Measurements from ENCODE around the gene MGAT3. TPM values are rescaled to one million over a fixed set of nuclear protein-coding genes. Genes with fewer than 3 reads are reported as not detected.

The MGAT3 gene
- total and polyA plus RNA-seq, 2 of the 13 experiments (the other 11 are each of a cell fraction or from before 2014, with no cell fraction given), result 0.11 to 0.15 TPM

DNA sequence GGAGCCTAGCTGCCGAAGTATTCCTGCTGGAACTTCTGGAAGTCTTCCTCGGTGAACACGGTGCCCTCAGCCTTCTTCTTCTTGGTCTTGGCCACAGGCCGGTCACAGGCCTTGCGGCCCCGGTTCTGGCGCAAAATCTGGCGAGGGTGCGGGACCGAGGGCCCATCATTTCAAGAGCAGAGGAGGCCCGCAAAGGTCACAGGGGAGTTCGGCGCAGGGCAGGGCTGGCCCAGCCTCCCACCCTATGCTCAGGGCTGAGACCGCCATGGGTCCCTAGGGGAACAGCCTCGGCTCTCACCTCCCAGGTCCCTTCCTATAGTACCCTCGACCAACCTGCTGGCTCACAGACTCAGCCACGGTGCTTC lies 72.7 kb downstream of the MGAT3 start:
- CTCF ChIA-PET (ENCODE audit: low intra/inter-chr PET ratio, low total read pairs), result interaction anchor here (1.6 to 3.3 kb wide), 2 partner anchors 33 to 36 kb away, joined by 18 to 24 read pairs; no protein-coding TSS in a partner anchor
- ATAC-seq (no peak), FAIRE-seq (no peak), DNase-seq (ENCODE audit: low spot score) (no peak)
- in situ Hi-C loops (cut with HindIII; ENCODE audit: extremely low pct_ligation_motif_present, low pct_unique_long_range_greater_than_20kb), result no loop called here
- 83% methylated on average over 1 of the region's 17 CpGs for WGBS (ENCODE audit: low lambda C conversion rate)
- Histone ChIP-seq H3K27me3 (ENCODE audit: control insufficient read depth in 1 of 2, insufficient read depth in 2 of 2, low read length in 2 of 2) (no peaks in the 10 kb centered on the region; a peak in 1 of 5 replicates), H3K4me3 (replicated peaks in 1 of 3; ENCODE audit: insufficient read depth in 1 of 3, low read depth in 2 of 3, low read length in 3 of 3) (0 out of 6 replicates have a peak overlapping the region, but pooled peaks of 1 of the 3 experiments have one; percentile 9), H3K4me2 (ENCODE audit: low read depth, low read length) (peak overlapping the region; percentile 59), H3K9me3 (ENCODE audit: low read length) (no peaks in the 10 kb centered on the region), H3K4me1 (ENCODE audit: insufficient read depth, low read length) (peaks cover 83% of the 10 kb centered on the region), H2AFZ (ENCODE audit: low read length) (no peak overlapping the region), H3K9ac (ENCODE audit: insufficient read depth, low read depth, low read length) (no peak overlapping the region), H4K20me1 (ENCODE audit: insufficient read depth, low read length) (peaks cover 36% of the 10 kb centered on the region), H3K79me2 (ENCODE audit: insufficient read depth, low read length) (peaks cover 21% of the 10 kb centered on the region), H3K27ac (ENCODE audit: extremely low read length, insufficient read depth, low read length) (no peak overlapping the region), H3K36me3 (replicated peaks in 1 of 2; ENCODE audit: control insufficient read depth in 1 of 2, insufficient read depth in 2 of 2, low read length in 2 of 2) (peaks cover 2 to 15% of the 10 kb centered on the region in 2 experiments)
- no TSS peak for BruUV-seq (replicated peaks)
- POLR2A ChIA-PET, result interaction anchor here (0.8 to 11.2 kb wide), 10 partner anchors 9 to 515 kb away, joined by 3 to 167 read pairs (median 6); partner anchors contain the start of genes ATF4, MIEF1, RPL3 and TAB1
- intact Hi-C loops (cut with micrococcal nuclease; ENCODE audit: unreplicated experiment), result loop anchor here (1.0 kb wide), 1 partner anchor 36 kb away; no protein-coding TSS in a partner anchor
- TF ChIP-seq, protein P1, sequence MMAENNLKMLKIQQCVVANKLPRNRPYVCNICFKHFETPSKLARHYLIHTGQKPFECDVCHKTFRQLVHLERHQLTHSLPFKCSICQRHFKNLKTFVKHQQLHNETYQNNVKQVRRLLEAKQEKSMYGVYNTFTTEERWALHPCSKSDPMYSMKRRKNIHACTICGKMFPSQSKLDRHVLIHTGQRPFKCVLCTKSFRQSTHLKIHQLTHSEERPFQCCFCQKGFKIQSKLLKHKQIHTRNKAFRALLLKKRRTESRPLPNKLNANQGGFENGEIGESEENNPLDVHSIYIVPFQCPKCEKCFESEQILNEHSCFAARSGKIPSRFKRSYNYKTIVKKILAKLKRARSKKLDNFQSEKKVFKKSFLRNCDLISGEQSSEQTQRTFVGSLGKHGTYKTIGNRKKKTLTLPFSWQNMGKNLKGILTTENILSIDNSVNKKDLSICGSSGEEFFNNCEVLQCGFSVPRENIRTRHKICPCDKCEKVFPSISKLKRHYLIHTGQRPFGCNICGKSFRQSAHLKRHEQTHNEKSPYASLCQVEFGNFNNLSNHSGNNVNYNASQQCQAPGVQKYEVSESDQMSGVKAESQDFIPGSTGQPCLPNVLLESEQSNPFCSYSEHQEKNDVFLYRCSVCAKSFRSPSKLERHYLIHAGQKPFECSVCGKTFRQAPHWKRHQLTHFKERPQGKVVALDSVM (CRISPR knock-in tag; IDR thresholded peaks at IDR 0.05), result peak; percentile 6
- TF ChIP-seq ZNF891 (CRISPR knock-in tag; IDR thresholded peaks at IDR 0.05) (peak; percentile 3; the same call in 1 of the 2 replicates), ZBTB7B (CRISPR knock-in tag; IDR thresholded peaks at IDR 0.05) (no peak), RBM39 (IDR thresholded peaks at IDR 0.05; ENCODE audit: low read depth, low read length, poor library complexity, severe bottlenecking) (peak; percentile 68), ZNF292 (CRISPR knock-in tag; IDR thresholded peaks at IDR 0.05; ENCODE audit: borderline replicate concordance, low read depth) (no peak), PTBP1 (IDR thresholded peaks at IDR 0.05; ENCODE audit: low read depth, low read length, poor library complexity, severe bottlenecking) (peak; percentile 10), ZNF776 (CRISPR knock-in tag; IDR thresholded peaks at IDR 0.05) (0 out of 2 replicates have a peak, but pooled peaks have one; percentile 19), IRF9 (CRISPR knock-in tag; IDR thresholded peaks at IDR 0.05; ENCODE audit: borderline replicate concordance) (0 out of 2 replicates have a peak, but pooled peaks have one; percentile 21), ZNF552 (CRISPR knock-in tag; IDR thresholded peaks at IDR 0.05; ENCODE audit: borderline replicate concordance) (peak; percentile 50; the same call in 1 of the 2 replicates), FLYWCH1 (CRISPR knock-in tag; IDR thresholded peaks at IDR 0.05) (0 out of 2 replicates have a peak, but pooled peaks have one; percentile 11), ATF7-NPFF (CRISPR knock-in tag; IDR thresholded peaks at IDR 0.05; ENCODE audit: low read depth) (peak; percentile 8; the same call in 1 of the 2 replicates), HNRNPH1 (optimal IDR thresholded peaks at IDR 0.05; ENCODE audit: low read depth, low read length) (no peak), ZNF576 (CRISPR knock-in tag; IDR thresholded peaks at IDR 0.05) (0 out of 2 replicates have a peak, but pooled peaks have one; percentile 9), SAFB2 (CRISPR knock-in tag; IDR thresholded peaks at IDR 0.05; ENCODE audit: borderline replicate concordance, low read depth) (0 out of 2 replicates have a peak, but pooled peaks have one; percentile 16), SP4 (CRISPR knock-in tag; IDR thresholded peaks at IDR 0.05) (peak; percentile 39; the same call in 1 of the 2 replicates), ZNF260 (CRISPR knock-in tag; IDR thresholded peaks at IDR 0.05; ENCODE audit: borderline replicate concordance, low read depth) (no peak), ZNF616 (CRISPR knock-in tag; IDR thresholded peaks at IDR 0.05; ENCODE audit: low read depth) (no peak), CAMTA2 (CRISPR knock-in tag; IDR thresholded peaks at IDR 0.05; ENCODE audit: borderline replicate concordance) (no peak), ZNF510 (CRISPR knock-in tag; IDR thresholded peaks at IDR 0.05; ENCODE audit: low read depth) (0 out of 2 replicates have a peak, but pooled peaks have one; percentile 7), ZNF724P (CRISPR knock-in tag; IDR thresholded peaks at IDR 0.05; ENCODE audit: borderline replicate concordance) (0 out of 2 replicates have a peak, but pooled peaks have one; percentile 22), ETV6 (CRISPR knock-in tag; conservative IDR thresholded peaks at IDR 0.05) (0 out of 2 replicates have a peak, but pooled peaks have one; percentile 0)
